ENCODE data around the gene ADISSP.

The ADISSP gene

GRCh38 chr20:3714092-3714491, 53.5 kb downstream of the ADISSP start:
- DNase-seq (ENCODE audit: low spot score), result no peak

DNA sequence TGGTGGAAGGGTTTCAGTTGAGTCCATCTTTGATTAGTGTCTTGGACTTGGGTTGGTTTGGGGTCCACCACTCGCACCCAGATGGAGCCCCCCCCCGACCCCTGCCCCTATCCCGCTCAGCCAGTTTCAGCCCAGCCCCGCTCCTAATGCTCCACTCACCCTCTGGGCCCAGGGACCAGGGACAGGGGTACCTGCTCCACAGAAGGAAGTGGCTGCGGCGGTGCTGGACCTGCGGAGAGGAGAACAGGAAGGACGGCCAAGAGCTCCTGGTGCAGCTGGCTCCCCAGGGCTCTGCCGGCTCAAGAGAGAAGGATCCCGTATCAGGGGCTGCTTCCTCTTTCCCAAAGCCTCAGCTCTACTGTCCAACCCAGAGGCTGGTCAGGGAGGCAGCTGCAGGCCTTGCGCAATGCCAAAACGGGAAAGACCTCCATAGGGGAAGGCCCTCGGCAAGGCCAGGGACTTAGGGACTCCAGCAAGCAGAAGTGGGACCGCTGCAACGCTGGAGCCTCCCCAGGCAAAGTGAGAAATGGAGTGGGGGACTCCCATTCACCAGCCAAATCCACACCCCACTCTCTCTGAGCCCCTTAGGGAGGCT, 55.2 kb downstream of the ADISSP start, which contains the start of gene SIGLEC1:
TSS of gene SIGLEC1 (minus strand) at position 322 of the 595 bp plus-strand sequence. CDS start 5,472 bp downstream, outside the sequence.
- no peak for DNase-seq (ENCODE audit: low spot score)

- no peak for DNase-seq (ENCODE audit: low spot score)
Measured at GRCh38 chr20:3711484-3711941, 56.0 kb downstream of the ADISSP start.

- peak; percentile 94 for DNase-seq (ENCODE audit: low spot score)
Measured at GRCh38 chr20:3710703-3711483, 56.7 kb downstream of the ADISSP start.

DNA sequence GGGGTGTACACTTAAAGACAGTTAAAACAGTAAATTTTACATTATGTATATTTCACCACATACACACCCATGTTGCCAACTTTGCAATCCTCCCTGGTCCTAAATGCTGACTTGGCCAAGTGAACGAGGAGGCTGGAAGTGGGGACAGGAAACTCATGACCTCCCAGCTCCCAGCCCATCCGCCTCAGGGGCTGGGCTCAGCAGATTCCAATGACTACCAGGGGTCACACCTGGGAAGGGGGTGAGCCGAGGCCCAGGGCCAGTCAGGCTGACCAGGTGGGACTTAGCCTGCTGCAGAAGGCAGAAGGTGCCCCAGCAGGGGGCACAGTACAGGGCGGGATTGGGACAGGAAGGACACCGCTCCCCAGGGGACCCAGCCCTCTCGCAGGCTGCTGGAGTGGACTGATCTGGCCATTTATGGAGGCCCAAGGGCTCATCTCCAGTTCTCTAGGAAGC, 57.5 kb downstream of the ADISSP start:
- no peak for DNase-seq (ENCODE audit: low spot score)

DNA sequence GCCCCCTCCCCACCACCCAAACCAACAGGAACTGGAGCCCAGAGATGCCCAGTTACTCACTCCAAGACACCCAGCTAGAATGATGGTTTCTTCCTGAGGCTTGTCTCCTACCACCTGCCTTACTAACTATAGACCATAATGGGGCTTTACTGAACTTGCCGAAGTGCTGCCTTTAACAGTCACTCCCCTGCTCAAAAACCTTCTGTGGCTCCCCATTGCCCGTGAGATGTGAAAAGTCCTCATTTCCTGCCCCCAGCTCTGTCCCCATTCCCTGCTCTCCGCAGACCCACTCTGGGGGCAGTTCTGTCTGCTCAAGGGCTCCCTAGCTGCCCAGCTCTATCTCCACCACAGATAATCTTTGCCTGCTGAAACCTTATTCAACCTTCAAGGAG, 60.0 kb downstream of the ADISSP start:
- no peak for DNase-seq (ENCODE audit: low spot score)

DNA sequence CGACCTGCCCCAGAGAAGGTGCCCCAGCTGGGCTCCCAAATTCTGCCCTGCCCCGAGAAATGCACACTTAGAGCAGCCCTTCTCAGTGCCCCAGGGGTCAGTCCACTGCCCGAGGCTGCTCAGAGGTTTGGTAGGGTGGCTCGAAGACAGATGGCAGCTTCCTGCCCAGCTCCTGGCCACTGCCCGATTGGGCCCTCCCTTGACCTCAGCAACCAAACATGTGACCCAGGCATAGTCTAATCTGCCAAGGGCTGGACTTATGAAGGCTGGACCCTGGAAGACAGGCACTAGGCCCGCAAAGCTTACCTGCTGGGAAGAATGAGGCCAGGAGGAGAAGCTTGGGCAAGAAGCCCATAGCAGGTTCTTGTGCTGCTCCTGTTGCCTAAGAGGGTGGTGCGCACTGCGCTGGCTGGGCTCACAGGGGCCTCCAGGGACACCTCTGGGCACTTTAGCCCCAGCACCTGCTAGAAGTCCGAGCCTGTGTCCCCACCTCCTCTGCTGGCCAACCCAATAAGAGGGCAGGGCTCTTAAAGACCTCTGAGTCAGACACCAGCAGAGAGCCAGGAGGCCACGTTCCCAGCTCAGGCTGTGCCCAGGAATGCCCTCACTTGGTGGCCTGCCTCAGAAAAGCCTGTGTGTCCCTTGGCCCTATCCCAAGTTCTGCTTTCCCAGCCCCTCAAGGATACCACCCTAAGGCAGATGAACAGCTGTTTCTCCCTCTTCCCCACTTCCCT, 60.6 kb downstream of the ADISSP start:
- no peak for DNase-seq (ENCODE audit: low spot score)

DNA sequence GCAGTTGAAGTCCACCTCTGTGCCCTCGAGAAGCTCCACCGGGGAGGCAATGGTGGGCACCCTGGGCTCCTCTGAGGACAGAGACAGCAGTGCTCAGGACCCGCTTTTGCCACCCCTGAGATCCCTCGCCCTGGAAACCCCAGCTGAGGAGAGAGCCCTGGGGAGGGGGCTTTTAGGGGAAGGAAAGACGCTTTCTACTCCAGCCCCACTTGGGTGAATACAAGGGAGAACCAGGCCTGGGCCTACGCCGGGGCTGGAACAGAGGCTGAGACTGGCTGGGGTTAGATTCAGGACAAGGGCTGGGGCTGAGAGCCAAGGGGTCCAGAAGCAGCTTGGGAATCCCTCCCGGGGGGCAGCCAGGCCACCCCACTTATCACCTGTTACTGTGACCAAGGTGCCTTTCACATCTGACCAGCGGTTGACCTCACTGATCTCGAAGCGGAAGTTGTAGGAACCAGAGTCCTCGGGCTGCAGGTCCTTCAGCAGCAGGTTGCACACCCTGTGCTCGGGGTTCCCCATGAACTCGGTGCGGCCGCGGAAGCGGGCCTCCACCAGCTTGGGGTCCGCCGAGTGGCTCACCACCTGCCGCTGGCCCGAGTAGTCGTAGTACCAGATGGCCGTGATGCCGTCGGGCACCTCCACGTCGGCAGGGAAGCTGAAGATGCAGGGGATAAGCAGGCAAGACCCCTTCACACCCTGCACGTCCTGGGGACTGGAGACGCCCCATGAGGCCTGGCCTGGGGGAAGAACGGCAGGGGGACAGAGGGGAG, 61.4 kb downstream of the ADISSP start:
- no peak for DNase-seq (ENCODE audit: low spot score)

DNA sequence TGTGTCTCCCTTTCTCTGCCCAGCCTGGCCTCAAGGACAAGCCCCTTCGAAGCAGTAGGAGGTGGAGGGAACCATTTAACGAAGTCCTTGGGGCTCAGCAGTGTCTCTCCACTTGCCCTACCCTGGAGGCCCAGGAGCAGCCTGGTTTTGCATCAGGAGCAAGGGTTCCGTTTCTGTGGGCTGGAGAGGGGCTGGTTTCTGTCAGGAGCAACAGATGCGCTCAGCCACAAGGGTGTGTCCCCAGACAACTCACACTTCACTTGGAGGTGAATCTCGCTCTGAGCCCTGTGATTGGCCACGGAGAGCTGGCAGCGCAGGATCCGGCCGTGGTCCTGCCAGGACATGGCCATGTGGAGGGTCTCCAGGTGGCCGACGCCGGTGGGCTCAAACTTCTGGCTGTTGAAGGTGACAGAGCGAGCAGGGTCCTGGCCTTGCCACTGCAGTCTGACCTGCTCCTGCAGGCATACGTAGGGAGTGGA, 62.0 kb downstream of the ADISSP start:
- DNase-seq (ENCODE audit: low spot score), result no peak

DNA sequence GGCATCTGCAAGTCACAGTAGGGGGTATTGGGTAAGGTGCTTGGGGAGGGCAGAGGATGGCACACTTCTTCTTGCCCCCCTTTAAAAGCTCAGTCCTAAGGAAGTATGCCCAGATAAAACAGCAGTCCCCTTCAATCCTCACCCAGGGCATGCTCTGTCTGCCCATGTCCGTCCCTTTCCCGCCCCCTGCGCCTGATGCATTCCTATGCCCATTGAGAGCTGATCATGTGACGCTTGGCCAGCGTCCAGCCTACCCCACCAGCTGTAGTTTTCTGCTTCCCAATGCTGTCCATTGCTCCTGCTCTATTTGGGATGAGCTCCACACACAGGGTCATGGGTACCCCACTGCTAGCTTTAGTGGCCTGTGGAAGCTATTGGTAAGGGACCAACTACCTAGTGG, 63.5 kb downstream of the ADISSP start:
- DNase-seq (ENCODE audit: low spot score), result no peak

All from HuH-7 (cell line).